PC-9 (cell line): ENCODE measurements around the gene C10orf62.

Source experiments
- CTCF ChIP-seq: fragments of 200-600 bp; sonication (generic); conservative IDR thresholded peaks from 2 replicates; pipeline ENCODE4 v1.6.1; 2017; ENCODE audit warnings: mixed run types, antibody characterized with exemption, mild to moderate bottlenecking, moderate library complexity
- EZH2 ChIP-seq: fragments of 200-600 bp; sonication (generic); IDR thresholded peaks from 2 replicates; pipeline ENCODE4 v1.8.0; 2017; ENCODE audit warnings: antibody characterized with exemption, low read depth

- TF ChIP-seq CTCF (peak; percentile 54), EZH2 (no peak)
Measured at GRCh38 chr10:97633921-97634320, 44.4 kb downstream of the C10orf62 start.
